ENCODE results near the gene RRAS2.
A peak's percentile ranks its signal among the peaks of the same experiment; 100 is the strongest.
"Not testable (repeated sequence)": the region's sequence is repeated elsewhere in the genome, so short reads cannot be mapped to it uniquely, and the experiment has no call there.

RRAS2 gene

GRCh38 chr11:14358729-14359439 is at the start of gene RRAS2:
RRAS2 (minus strand) TSS chr11:14359183; CDS start chr11:14358870, 313 bp downstream.
- peak; percentile 52 to 57 for DNase-seq

- DNase-seq = no peak
Observed at GRCh38 chr11:14408612-14409011, 49.6 kb upstream of the RRAS2 start.

GRCh38 chr11:14406116-14406515 is 47.1 kb upstream of the RRAS2 start:
- DNase-seq = not testable (repeated sequence)

- DNase-seq = not testable (repeated sequence)
Observed at GRCh38 chr11:14403528-14403927, 44.5 kb upstream of the RRAS2 start.

- no peak for DNase-seq
Observed at GRCh38 chr11:14399087-14399486, 40.1 kb upstream of the RRAS2 start.

- no peak for DNase-seq
Observed at GRCh38 chr11:14396273-14396672, 37.3 kb upstream of the RRAS2 start.

- DNase-seq = no peak
Observed at GRCh38 chr11:14393889-14394288, 34.9 kb upstream of the RRAS2 start.

- no peak for DNase-seq
Observed at GRCh38 chr11:14393129-14393528, 34.1 kb upstream of the RRAS2 start.

GRCh38 chr11:14390669-14391068 is 31.7 kb upstream of the RRAS2 start:
- no peak for DNase-seq

GRCh38 chr11:14388352-14388751 is 29.4 kb upstream of the RRAS2 start:
- no peak for DNase-seq

- DNase-seq = no peak
Observed at GRCh38 chr11:14386895-14387480, 28.0 kb upstream of the RRAS2 start.

- DNase-seq = no peak
Observed at GRCh38 chr11:14386081-14386480, 27.1 kb upstream of the RRAS2 start.

GRCh38 chr11:14384338-14384737 is 25.4 kb upstream of the RRAS2 start:
- DNase-seq = no peak

GRCh38 chr11:14381968-14382367 is 23.0 kb upstream of the RRAS2 start:
- no peak for DNase-seq

GRCh38 chr11:14380947-14381561 is 22.1 kb upstream of the RRAS2 start:
- DNase-seq = no peak

- no peak for DNase-seq
Observed at GRCh38 chr11:14380125-14380936, 21.3 kb upstream of the RRAS2 start.

- no peak for DNase-seq
Observed at GRCh38 chr11:14378171-14378570, 19.2 kb upstream of the RRAS2 start.

- no peak for DNase-seq
Observed at GRCh38 chr11:14376920-14377319, 17.9 kb upstream of the RRAS2 start.

- DNase-seq = no peak
Observed at GRCh38 chr11:14374922-14375830, 16.2 kb upstream of the RRAS2 start.

GRCh38 chr11:14373941-14374646 is 15.1 kb upstream of the RRAS2 start:
- DNase-seq = no peak

- no peak for DNase-seq
Observed at GRCh38 chr11:14372011-14372410, 13.0 kb upstream of the RRAS2 start.

GRCh38 chr11:14371249-14371648 is 12.3 kb upstream of the RRAS2 start:
- DNase-seq = no peak

Measured in SW 1271 (cell line).